Thoracic aorta (tissue), 2 donors: ENCODE measurements around the gene LDHD. TPM values are rescaled to one million over a fixed set of nuclear protein-coding genes. Genes with fewer than 3 reads are reported as not detected.

ENCODE experiments used
- ATAC-seq: fragments of 150-250 bp; one replicate; pipeline ENCODE4 v1.8.0; 2017; ENCODE audit warnings: low read depth; ENCODE audit not compliant: insufficient number of reproducible peaks, low FRiP score
- DNase-seq: peaks from one replicate; pipeline ENCODE4 v3.0.0-alpha.2; 2020; ENCODE audit warnings: low spot score
- H3K27ac ChIP-seq, 2 donors: fragments of 200-600 bp; sonication (generic); 1 replicate in 1 of 2; 2 replicates in 1 of 2; pipeline ENCODE4 v1.5.1; 2016; ENCODE audit warnings: mild to moderate bottlenecking in 2 of 2, moderate library complexity in 2 of 2
- H3K27me3 ChIP-seq: fragments of 200-600 bp; sonication (generic); replicated peaks from 2 replicates; pipeline ENCODE4 v1.6.0; 2016; ENCODE audit warnings: mild to moderate bottlenecking; ENCODE audit not compliant: insufficient read depth
- H3K36me3 ChIP-seq: fragments of 200-600 bp; sonication (generic); one replicate; pipeline ENCODE4 v1.5.1; 2016
- H3K4me1 ChIP-seq, 2 donors: fragments of 200-600 bp; sonication (generic); 1 replicate in 1 of 2; 2 replicates in 1 of 2; pipeline versions ENCODE4 v1.5.1 to v1.6.0; 2016; ENCODE audit warnings: low read depth in 2 of 2, mild to moderate bottlenecking in 1 of 2; ENCODE audit not compliant: control insufficient read depth in 1 of 2
- H3K4me3 ChIP-seq: fragments of 200-600 bp; sonication (generic); 2 replicates; pipeline ENCODE4 v1.5.1; 2016; ENCODE audit warnings: mild to moderate bottlenecking
- H3K9me3 ChIP-seq: fragments of 200-600 bp; sonication (generic); 2 replicates; pipeline ENCODE4 v1.5.1; 2016
- total RNA-seq, 2 donors: library from RNA; depleted of rRNA; stranded (reverse); fragments of >200 nt; gene quantifications; one replicate each; pipeline versions ENCODE4 v1.1.0 to v1.2.3, GENCODE V29; 2016
- TF ChIP-seq, protein P1 (sequence below): fragments of 200-600 bp; sonication (generic); IDR thresholded peaks from one replicate; pipeline ENCODE4 v1.5.1; 2019; ENCODE audit warnings: antibody characterized with exemption

The LDHD gene
- total RNA-seq, 2 donors from 2014 or later: 7.2 to 14.1 TPM

DNA sequence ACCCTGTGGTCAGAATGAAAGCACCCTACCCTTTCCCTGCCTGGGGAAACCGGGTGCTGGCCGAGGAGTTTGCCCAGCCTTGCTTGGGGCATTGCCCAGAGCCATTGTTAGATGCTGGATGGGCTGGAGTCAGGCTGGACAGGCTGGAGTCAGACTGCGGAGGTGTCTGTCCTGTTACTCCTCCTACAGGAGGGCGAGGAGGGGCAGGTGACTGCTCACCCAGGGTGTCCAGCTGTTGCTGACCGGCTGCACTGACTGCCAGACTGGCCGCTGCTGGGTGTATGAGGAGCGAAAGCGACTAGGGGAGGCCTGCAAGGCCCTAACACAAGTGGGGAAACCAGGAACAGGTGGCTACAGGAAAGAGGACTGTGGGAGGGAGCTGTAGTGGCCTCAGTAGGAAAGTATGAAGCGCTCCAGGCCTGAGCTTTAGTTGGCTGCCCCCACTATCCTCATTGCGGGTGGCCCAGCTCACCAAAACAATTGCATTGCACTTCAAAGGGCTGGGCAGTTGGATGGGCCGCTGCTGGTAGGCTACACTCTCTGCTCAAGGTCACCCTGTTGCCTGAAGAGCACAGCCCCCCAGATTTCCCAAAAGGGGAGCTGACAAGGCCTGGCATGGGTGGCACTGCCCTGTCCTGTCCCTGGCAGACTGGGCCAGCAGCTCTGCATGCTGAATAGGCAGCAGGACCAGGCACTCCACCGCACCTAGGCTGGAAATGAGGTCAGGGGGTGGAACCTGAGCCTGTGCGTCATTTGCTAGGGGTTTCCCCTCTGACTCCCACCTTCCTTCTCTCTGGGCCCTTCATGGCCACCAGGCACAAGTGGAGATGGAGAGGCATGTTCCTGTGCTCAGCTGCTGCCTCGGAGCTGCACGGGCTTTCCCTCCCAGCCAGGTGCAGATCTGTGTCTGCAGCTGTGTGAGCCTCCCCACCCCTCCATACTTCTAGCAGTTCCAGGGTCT is 18.4 kb downstream of the LDHD start:
- DNase-seq: no peak

DNA sequence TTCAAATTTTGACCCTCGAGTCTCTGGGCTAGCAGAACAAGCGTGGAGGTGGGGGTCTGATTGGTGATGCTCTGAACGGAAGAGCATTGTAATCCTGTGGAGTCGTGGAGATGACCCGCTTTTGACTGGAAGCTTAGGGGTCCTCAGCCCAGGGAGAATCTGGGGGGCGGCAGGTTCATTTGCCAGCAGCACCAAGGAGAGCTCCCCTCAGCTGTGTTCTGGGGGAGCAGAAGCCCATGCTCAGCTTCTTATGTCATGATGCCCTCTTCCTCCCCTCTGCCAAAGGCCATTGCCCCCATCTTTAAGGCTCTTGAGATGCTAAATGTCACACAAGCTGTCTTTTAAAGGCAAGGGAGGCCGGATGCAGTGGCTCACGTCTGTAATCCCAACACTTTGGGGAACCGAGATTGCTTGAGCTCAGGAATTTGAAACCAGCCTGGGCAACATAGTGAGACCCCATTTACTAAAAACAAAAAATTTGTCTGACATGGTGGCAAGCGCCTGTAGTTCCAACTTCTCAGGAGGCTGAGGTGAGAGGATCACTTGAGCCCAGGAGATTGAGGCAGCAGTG is 19.3 kb downstream of the LDHD start:
- H3K4me1 ChIP-seq: peaks cover 0 to 28% of the 10 kb centered on the region in 2 donors
- no peak overlapping the region for H3K4me3 ChIP-seq
- H3K27ac ChIP-seq: peak overlapping the region in 1 of 2 donors; percentile 13
- H3K36me3 ChIP-seq: no peaks in the 10 kb centered on the region
- ATAC-seq (no peak), DNase-seq (no peak)
- no peaks in the 10 kb centered on the region for H3K9me3 ChIP-seq
- TF ChIP-seq, protein P1, sequence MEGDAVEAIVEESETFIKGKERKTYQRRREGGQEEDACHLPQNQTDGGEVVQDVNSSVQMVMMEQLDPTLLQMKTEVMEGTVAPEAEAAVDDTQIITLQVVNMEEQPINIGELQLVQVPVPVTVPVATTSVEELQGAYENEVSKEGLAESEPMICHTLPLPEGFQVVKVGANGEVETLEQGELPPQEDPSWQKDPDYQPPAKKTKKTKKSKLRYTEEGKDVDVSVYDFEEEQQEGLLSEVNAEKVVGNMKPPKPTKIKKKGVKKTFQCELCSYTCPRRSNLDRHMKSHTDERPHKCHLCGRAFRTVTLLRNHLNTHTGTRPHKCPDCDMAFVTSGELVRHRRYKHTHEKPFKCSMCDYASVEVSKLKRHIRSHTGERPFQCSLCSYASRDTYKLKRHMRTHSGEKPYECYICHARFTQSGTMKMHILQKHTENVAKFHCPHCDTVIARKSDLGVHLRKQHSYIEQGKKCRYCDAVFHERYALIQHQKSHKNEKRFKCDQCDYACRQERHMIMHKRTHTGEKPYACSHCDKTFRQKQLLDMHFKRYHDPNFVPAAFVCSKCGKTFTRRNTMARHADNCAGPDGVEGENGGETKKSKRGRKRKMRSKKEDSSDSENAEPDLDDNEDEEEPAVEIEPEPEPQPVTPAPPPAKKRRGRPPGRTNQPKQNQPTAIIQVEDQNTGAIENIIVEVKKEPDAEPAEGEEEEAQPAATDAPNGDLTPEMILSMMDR: no peak
- no peaks in the 10 kb centered on the region for H3K27me3 ChIP-seq

More for the DNA sequence above, 18.4 kb downstream of the LDHD start:
- Histone ChIP-seq H3K4me1 (peaks cover 0 to 28% of the 10 kb centered on the region in 2 donors), H3K4me3 (no peak overlapping the region), H3K27ac (no peak overlapping the region), H3K27me3 (no peaks in the 10 kb centered on the region), H3K36me3 (no peaks in the 10 kb centered on the region), H3K9me3 (no peaks in the 10 kb centered on the region)
- TF ChIP-seq, protein P1: no peak
- no peak for ATAC-seq

DNA sequence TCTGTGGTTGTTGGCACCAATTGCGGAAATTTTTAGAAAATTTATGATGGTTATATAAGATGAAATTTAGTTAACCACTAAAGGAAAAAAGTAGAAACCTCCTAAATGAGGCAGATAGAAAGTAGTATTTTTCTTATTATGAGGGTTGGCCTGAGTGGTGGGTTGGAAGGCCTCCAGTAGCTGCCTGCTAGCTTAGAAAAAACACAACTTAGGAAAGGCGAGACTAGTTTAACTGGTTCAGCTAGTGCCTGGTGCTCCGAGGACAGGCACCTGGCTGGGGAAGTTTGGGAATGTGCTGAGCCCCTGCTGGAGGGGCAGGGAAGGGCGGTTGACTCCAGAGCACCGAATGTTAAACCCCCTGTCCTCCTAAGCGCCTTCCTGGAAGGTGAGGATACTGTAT is 19.9 kb downstream of the LDHD start:
- DNase-seq: no peak
- TF ChIP-seq, protein P1: peak; percentile 24
- Histone ChIP-seq H3K4me1 (peaks cover 0 to 28% of the 10 kb centered on the region in 2 donors), H3K9me3 (no peaks in the 10 kb centered on the region), H3K27ac (peak overlapping the region in 1 of 2 donors; percentile 13), H3K4me3 (no peak overlapping the region), H3K36me3 (no peaks in the 10 kb centered on the region), H3K27me3 (no peaks in the 10 kb centered on the region)
- no peak for ATAC-seq

DNA sequence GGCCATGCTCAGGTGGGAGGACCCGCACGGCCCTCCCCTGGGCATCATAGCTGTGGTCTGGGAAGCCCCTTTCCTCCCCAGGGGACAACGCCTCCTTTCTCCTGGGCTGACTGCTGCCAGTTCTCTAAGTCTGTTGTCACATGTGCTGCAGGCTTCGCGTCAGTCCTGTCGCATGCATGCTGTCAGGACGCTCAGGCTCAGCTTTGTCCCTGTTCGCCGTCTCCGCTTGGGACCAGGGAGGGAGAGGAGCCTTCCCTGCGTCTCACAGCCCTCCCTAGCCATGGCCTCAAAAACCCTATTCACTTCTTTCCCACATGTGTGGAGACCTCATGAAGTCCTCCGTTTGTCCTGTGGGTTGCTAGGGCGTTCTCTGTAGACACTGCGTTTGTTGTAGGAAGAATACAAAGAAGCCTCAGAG is 21.4 kb downstream of the LDHD start:
- no peaks in the 10 kb centered on the region for H3K27me3 ChIP-seq
- no peaks in the 10 kb centered on the region for H3K36me3 ChIP-seq
- H3K4me3 ChIP-seq: no peak overlapping the region
- ATAC-seq (no peak), DNase-seq (no peak)
- no peak overlapping the region for H3K27ac ChIP-seq
- no peaks in the 10 kb centered on the region for H3K9me3 ChIP-seq
- H3K4me1 ChIP-seq: peaks cover 0 to 28% of the 10 kb centered on the region in 2 donors
- TF ChIP-seq, protein P1: no peak
